CD4-positive, alpha-beta T cell treated with Interleukin-17A for 4 hours (primary cell): ENCODE results near the gene PODXL.
A peak's percentile ranks its signal among the peaks of the same experiment; 100 is the strongest.

Experiments used
- DNase-seq: peaks from one replicate; pipeline ENCODE4 v3.0.0-alpha.2; 2020; ENCODE audit warnings: mixed read lengths

Gene PODXL

DNA sequence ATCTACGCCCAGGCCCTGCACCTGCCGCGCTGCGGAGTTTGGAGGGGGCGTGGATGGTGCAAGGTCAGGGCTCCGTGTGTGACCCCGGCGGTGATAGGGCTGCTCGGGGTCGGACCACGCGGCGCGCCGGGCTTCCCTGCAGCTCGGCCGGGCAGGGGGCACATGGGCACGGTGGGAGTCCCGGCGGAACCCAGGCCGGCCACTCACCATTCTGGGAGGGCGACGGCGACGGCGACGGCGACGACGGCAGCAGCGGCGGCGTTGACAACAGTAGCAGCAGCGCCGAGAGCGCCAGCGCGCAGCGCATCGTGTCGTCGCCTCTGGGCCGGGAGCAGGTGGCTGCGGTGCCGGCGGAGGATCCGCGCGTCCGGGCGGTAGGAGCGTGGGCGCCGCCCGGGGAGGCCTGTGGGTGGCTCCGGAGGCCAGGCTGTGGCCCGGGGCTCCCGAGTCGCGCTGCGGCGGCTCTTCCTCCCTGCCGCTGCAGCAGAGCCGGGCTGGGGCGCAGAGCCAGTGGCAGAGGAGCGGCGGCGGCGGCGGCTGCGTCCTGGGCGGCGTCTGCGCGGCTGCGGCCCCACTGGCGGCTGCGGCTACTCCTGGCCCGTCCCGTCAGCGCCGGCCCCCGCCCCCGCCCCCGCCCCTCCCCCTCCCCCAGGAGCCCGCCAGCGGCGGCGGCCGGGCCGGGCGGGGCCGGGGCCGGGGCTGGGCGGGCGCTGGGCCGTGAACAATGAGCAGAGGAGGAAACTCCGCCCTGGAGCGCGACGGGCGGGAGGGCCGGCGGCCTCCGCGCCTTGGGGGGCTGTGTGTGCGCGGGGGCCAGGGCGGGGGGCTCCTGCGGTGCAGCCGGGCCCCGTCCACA is at the start of gene PODXL:
Gene PODXL, minus strand, starts transcription at position 576 of the 856 bp plus-strand sequence. Its CDS starts 269 bp downstream, at position 307.
- peak; percentile 70 for DNase-seq

DNA sequence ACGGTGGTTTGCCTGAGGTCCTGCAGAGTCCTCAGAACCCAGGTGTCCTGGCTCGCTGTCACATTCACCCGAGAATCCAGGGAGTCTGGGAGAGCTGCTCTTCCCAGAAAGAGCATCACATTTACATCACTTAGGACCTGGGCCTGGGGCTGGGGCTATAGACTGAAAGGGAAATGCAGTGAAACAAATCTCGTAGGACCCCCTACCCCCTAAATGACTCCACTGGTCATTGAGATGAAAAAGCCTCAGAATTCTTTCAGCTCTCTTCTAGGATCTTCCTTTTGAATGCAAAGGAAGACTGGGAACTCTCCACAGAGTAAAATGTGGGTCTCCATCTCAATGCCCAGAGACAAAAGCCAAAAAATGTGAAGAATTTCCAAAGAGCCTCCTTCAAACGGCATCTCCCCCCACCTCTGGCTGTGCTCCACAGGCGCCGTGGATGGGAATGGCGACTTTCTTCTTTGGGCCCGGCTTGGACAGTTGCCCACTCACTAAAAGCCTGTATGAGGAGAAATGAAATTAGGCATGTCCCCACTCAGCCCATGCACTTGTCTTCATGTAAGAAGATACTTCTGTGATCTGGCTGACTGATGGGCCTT is 49.0 kb upstream of the PODXL start:
- no peak for DNase-seq

DNA sequence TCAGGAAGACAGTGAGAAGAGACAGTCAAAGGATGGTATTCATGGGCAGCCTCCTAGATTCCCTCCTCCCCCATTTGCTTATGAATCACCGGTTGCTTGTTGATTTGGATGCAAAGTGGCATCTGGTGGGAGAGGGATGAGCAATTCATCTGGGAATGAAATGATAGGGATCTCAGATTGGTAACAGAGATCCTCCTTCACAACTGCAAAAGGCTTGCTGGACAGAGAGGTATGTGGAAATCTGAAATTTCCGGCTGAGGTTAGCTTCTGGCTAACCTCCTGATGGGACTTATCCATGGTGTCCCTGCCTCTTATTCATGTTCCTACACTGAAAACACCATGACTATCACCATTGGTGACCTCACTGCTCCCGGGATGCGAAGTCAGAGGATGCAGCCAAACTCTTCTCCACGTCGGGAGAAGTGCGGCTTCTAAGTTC is 48.4 kb upstream of the PODXL start:
- DNase-seq, result no peak

DNA sequence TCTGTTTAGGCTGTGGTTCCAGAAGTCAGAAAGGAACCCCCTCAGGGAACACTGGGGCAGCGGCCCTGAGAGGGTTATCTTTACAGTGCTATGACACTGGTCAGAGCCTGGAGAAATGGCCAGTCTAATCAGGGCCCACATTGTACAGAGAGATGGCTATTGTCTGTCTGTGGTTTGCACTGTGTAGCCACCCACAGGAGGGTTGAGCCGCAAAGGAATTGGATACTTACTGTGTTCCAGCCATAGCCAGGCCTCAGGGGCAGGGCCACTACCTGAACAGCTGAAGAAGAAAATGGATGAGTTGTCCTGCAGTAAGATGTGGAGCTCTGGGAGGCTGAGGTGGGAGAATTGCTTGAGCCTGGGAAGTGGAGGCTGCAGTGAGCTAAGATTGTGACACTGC is 47.5 kb upstream of the PODXL start:
- no peak for DNase-seq

DNA sequence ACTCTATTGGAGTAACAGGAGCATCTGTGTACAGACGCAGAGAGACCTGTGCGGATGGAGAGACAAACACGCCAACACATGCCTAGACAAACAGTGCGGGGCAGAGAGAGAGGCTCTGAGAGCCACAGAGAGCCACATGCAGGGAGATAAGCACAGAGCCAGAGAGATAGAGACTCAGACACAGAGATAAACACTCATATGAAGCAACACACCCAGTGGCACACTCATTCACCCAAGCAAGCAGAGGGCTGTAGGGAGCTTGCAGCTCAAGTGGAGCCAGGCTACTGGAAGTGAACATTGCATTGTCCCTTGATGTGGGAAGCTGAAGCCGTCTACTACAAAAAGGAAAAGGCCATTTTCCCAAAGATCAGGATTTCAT is 46.6 kb upstream of the PODXL start:
- no peak for DNase-seq

DNA sequence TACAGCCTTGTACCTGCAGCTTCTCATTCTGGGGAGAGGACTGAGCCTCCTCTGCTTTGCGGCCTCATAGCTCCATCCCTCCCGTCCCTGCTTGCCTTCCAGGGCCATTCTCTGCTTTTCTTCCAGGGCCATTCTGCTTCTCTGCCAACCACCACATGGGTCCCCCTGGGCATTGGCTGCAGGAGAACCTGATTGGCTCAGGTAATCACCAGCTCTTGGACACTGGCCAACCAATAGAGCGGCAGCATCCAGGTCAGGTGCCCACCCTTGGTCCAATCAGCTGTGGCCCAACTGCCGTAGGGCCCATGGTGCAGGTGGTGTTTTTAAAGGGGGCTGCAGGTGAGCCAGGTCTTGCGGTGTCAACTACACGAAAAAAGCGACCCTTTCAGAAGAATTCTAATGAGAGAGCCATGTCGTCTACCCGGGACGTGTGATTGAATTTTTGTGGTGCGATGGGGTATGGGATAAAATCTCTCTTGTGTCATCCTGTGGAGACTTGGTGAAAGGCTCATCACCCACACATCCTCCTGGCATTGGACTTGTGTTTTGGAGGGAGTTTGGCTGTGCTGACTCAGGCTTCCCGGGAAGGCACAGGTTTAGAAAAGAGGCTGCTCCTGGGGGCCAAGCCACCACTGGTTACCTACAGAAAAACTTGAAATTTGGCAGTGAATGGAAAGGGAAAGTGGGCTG is 46.0 kb upstream of the PODXL start:
- no peak for DNase-seq

DNA sequence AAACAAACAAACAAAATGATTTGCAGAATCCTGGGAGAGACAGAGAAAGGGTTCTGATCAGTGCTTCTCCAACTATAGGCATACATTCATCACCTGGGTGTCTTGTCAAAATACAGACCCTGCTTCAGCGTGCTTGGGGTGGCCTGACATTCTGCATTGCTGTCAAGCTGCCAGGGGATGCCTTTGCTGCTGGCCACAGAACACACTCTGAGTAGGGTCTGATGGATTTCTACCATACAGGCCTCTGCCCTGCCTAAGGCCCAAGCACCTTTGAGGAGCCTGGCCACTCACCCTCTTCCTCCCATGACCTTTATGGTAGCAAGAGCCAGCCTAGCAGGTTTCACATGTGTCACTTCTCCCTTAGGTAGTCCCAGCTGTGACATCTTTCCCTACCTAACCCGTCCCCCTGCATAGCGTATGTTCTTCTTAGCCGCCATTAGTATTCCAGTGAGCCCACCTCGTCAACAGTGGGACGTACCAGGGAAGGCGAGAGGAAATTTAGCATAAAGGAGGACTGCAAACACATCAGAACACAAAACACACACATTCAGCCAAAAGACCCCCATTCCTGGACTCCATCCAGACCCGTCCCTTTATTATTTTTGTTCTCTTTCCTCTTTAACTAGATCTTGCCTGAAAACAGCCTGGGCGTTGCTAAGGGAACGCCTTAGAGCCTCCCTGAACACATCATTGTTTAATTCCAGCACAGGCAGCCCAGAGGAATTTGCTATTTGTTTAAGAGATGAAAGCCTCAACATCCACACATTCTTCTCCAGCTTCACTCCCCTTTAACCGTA is 43.9 kb upstream of the PODXL start:
- no peak for DNase-seq

DNA sequence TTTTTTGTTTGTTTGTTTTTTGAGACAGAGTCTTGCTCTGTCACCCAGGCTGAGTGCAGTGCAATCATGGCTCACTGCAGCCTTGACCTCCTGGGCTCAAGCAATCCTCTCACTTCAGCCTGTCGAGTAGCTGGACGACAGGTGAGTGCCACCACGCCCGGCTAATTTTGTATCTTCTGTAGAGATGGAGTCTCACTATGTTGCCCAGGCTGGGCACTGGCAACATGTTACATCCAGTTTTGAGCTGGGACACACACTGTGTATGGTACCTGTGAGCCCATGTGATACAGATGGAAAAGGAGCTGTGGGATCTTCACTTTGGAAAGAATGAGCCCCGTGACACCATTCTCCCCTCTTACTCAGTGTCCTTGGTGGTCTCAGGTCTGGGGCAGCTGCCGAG is 40.4 kb upstream of the PODXL start:
- no peak for DNase-seq

DNA sequence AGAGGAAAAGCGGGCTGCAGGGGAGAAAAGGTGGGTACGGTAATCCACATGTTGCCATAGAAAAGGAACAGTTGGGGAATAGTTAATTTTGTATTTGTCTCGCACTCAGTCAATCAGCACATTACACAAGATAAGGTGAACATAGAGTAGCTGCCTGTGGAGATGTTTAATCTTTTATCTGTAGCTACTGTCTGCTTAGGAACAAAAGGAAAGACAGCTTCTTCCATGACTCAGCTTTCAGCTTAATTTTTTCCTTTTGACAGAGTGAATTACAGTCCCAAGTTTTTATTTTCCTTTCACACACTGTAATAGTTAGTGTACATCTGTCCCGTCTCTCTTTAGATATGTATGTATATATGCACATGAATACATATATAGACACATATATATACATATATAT is 39.3 kb upstream of the PODXL start:
- DNase-seq, result no peak

DNA sequence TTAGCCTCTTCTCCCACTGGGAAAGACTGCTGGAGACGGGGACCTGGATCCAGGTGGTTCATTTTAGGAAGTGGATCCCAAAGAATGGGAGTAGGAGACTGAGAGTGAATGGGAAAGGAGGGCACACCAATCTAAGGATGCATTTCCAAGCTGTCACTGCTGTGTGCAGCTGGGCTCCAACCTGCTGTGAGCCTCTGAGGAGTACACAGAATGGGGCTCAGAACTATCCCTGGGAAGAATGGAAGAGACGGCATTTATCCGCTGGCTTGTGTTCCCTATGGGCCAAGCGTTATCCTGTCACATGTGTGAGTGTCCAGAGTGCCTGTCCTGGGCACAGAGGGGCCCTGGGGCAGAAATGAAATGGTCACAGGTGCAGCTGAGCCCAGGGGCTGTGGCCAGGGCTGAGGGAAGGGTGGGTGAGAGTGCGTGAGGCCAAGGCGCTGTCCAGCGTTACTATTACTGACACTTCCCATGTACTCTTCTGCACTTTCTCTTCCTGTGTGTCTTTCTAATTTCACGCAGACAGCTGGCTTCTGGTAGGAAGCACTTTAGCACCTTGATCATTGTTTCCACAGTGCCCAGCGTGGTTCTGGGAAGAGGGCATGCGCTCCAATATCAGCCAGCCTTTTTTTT is 35.4 kb upstream of the PODXL start:
- no peak for DNase-seq

DNA sequence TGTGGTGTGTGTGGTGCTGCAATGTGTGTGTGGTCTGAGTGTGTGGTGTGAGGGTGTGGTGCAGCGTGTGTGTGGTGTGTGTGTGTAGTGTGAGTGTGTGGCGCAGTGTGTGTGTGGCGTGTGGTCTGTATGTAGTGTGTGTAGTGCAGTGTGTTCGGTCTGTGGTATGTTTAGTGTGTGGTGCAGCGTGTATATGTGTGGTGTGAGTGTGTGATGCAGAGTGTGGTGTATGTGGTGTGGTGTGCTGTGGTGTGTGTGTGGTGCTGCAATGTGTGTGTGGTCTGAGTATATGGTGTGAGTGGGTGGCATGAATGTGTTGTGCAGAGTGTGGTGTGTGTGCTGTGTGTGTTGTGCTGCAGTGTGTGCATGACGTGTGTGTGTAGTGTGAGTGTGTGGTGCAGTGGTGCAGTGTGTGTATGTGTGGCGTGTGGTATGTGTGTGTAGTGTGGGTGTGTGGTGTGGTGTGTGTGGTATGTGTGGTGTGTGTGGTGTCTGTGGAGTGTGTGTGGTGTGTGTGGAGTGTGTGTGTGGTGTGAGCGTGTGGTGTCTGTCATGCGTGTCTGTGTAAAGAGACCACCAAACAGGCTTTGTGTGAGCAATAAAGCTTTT is 31.0 kb upstream of the PODXL start:
- no peak for DNase-seq

DNA sequence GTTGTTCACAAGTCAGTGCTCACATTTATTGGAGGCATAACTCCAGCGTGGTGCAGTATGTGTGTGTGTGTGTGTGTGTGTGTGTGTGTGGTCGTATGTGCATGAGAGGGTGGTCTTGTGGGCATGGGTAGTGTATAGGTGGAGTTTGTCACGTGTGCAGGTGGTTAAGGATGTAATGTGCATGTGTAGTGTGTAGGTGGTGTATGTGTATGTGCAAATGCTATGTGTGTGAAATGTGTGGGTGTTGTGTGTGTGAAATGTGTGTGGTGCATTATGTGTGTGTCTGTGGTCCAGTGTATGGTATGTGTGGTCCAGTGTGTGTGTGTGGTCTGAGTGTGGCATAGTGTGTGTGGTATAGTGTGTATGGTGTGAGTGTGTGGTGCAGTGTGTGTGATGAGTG is 30.3 kb upstream of the PODXL start:
- DNase-seq, result no peak

DNA sequence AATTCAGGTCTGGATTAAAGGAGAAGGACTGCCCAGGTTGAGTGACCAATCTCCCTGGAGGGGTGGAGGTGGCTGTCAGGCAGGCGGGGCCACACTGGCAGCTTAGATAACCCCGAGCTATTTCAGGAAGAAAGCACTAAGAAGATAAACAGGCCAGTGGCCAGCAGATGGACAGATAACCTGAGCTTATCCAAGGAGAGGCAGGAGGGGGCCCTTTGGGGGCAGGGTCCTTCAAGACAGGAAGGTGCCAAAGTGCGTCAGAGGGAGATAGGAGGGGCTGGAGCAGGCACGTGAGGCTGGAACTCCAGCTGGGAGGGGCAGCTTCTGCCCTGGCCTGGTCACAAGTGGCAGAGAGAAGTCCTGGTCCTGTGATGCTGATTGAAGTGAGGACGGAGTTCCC is 29.8 kb upstream of the PODXL start:
- DNase-seq, result no peak

DNA sequence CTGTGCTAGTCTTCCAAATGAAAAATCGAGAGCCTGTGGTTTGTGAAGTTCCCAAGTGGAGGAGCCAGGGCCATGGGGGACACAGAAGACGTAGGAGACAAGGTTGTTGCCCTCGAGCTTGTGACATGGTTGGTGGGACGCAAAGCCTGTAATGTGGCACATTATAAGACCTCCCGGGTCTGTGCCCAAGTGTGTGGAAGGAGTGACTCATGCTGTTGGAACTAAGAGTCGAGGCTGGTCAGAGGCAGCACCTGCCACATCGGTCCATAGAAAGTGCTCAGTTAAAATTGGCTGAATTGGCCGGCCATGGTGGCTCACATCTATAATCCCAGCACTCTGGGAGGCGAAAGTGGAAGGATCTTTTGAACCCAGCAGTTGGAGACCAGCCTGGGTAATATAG is 27.0 kb upstream of the PODXL start:
- no peak for DNase-seq

DNA sequence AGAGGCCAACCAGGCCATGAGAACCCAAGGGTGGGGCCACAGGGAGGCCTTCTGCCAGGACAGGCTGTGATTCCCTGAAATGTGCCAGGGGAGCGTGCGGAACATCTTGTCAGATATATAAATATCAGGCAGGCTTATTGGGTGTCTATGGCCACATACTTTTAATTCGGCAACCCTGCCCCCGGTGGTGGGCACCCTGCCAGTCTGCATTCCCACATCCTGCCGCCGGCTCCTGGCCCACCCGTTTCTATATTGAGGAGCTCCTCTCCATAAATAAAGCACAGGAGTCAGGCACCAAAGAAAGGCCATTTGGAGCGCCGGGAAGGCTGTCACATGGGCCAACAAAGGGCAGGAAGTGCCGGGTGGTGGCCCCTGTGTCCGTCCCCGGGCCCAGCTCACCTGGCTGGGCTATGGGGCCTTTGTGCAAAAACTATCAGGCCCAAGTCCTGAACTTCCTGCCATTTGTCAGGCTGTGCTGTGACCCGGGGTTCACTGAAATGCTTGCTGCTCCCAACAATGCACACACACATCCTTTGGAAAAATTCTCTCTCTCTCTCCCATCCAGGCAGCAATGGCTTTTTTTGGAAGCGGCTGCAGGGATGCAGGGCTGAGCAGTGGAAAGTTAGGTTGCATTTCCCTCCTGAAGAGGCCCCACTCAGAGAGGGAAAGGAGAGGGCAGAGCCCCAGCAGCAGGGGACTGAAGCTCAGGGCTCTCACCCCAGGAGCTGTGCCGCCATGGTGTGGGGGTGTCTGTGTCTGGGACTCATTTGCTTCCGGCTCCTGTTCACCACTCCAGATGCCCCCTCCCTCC is 25.0 kb upstream of the PODXL start:
- DNase-seq, result no peak

DNA sequence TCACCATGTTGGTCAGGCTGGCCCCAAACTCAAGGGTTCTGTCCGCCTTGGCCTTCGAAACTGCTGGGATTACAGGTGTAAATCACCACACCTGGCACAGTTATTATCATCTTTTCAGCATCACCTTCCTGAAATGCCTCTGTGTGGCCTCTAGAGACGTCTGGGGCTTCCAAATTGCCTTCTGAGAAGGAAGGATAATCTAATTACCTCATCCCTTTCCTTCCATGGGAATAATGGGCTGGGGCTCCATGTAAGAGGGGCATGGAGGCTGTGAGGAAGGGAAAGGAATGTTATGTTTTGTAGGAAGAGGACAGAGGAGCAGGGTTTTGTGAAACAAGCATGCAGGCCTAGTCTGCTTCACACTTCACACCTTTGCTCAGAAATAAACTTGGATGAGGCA is 22.2 kb upstream of the PODXL start:
- no peak for DNase-seq

DNA sequence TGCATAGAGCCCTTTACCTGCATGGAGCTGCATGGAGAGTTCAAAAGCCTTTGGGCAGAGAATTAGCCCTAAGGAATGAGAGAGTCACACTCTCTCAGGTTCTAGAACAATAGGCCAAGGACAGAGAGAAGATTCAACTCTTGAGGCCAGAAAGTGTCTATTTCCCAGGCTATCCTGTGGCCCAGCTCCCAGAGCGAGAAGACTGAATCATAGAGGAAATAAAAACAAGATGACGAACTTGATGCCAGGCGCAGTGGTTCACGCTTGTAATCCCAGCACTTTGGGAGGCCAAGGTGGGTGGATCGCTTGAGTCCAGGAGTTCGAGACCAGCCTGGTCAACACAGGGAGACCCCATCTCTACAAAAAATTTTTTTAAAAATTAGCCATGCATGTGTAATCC is 18.3 kb upstream of the PODXL start:
- DNase-seq, result no peak

DNA sequence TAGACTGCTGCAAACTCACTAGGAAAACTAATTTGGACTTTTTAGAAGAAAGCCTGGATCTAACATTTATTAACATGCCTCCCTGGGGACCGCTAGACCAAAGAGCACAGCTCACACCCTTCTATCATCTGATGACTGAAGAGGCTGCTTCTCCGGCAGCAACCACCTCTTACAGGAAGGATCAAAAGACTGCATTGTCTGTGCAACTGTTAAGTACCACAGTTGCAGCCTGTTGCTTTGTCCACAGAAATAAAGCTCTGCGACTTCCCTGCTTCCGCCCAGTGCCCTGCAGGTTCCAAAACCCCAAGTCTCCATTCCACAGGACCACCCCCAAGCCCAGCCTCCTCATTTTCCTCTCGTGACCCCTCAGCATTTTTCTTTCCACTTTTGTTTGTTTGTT is 14.0 kb upstream of the PODXL start:
- DNase-seq, result no peak

DNA sequence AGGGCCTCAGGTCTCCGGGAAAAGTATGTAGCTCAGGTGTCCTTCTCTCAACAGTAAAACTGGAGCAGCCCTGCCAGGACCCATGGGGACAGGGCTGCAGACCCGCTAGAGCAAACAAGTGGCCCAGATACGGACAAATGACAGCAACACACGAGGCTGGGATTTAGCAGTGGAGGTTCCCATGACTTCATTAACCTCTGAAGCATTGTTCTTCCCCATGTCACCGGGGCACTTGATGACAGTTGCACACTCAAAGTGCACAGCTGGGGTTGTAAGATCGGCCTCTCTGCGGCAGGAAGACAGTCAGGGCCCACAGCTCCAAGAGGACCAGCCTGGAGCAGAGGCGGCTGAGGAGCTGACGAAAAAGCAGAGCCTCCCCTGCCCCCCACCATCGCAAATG is 12.5 kb upstream of the PODXL start:
- DNase-seq, result no peak

DNA sequence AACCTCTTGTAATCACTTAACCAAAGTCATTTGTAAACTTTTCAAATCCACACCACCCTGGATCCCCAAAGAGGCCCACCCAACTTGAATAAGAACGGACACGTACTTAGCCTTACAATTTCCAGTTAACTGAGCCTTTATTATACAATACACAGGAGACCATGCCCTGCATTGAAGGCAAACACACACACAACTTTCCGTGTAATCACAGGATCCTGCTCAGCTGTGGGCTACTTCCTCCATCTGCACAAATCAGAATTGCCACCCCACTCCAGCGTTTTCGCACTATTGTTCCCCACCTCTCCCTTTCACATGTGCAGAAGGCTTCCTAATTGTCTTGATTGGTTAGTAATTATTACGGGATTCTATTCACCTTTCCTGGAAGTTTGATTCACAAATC is 12.1 kb upstream of the PODXL start:
- no peak for DNase-seq

DNA sequence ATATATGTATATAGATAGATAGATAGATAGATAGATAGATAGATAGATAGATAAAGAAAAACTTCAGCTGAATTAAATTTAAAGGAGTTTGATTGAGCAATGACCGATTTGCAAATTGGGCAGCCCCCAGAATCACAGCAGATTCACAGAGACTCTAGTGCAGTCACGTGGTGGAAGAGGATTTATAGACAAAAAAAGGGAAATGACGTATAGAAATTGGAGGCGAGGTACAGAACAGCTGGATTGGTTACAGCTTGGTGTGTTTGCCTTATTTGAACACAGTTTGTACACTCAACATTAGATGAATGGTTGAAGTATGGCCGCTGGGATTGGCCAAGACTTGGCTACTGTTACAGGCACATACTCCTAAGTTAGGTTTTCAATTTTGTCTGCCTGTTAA is 8.2 kb upstream of the PODXL start:
- DNase-seq, result no peak
